NCI-H2227 (cell line): Measurements from ENCODE around the gene MINPP1.
"Not testable (repeated sequence)": the region's sequence is repeated elsewhere in the genome, so short reads cannot be mapped to it uniquely, and the experiment has no call there.

Experiments
- DNase-seq: peaks from one replicate; lab custom pipeline; 2025; ENCODE audit not compliant: unreplicated experiment; lab: John Stamatoyannopoulos, UW

Gene MINPP1, protein sequence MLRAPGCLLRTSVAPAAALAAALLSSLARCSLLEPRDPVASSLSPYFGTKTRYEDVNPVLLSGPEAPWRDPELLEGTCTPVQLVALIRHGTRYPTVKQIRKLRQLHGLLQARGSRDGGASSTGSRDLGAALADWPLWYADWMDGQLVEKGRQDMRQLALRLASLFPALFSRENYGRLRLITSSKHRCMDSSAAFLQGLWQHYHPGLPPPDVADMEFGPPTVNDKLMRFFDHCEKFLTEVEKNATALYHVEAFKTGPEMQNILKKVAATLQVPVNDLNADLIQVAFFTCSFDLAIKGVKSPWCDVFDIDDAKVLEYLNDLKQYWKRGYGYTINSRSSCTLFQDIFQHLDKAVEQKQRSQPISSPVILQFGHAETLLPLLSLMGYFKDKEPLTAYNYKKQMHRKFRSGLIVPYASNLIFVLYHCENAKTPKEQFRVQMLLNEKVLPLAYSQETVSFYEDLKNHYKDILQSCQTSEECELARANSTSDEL

GRCh38 chr10:87504640-87505365 lies at the start of gene MINPP1:
Gene MINPP1, plus strand, starts transcription at chr10:87504893. Its CDS starts 23 bp downstream, at chr10:87504916.
- peak; percentile 86 for DNase-seq

DNA sequence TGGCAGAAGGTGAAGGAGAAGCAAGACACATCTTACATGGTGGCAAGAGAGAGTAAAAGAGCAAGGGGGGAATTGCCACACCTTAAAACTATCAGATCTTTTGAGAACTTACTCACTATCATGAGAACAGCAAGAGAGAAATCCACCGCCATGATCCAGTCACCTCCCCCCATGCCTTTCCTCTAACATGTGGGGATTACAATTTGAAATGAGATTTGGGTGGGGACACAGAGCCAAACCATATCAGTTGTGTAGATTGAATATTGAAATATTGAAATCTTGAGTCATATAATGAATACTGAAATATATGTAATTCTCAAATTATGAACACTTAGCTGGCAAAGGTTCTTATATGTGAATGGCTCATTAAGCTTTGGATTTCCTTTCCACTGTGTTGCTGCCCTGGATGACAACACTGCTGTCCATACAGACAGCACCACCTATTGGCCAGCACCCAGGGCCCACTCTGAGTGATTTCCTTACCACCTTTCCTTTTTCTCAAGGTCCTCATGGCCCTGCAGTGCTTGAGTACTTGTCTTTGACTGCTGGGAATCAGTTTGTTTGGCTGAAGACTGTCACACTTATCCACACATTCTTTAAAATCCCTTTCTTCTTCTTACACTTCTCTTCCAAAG lies 48.0 kb upstream of the MINPP1 start:
- DNase-seq = not testable (repeated sequence)

DNA sequence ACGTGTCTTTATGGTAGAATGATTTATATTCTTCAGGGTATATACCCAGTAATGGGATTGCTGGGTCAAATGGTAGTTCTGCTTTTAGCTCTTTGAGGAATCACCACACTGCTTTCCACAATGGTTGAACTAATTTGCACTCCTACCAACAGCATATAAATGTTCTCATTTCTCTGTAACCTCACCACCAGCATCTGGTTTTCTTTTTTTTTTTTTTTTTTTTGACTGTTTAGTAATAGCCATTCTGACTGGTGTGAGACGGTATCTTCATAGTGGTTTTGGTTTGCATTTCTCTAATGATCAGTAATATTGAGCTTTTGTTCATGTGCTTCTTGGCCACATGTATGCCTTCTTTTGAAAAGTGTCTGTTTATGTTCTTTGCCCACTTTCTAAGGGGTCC lies 42.9 kb upstream of the MINPP1 start:
- not testable (repeated sequence) for DNase-seq

DNA sequence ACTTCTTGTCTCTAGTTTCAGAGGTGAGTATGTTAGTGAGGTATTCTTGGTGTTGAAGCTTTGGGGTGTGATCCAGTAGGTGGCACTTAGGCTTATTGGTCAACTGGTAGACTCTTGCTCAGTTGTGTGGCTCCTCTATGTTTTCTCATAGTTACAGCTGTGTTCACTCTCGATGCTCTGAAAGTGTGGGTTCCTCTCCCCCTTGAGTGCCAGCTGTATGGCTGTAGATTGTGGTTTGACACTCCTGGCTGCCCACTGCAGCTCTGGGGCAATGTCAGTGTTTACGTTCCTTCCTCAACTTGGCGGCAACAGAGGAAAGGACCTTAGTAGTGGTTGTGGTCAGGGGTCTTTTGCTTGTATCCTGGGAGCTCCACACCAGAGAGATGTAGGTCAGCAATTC lies 37.8 kb upstream of the MINPP1 start:
- DNase-seq = not testable (repeated sequence)

DNA sequence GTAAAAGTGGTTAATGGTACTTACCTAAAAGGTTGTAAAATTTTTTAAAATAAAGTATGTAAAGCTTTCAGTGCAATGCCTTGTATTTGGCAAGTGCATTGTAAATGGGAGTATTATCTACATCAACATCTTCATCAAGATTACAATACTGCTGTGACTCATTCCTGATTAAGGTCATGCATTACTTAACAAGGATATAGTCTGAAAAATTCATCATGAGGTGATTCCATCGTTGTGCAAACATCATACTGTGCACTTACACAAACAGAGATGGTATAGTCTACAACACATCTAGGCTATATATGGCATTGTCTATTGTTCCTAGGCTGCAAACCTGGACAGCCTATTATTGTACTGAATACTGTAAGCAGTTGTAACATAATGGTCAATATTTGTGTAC lies 16.0 kb upstream of the MINPP1 start:
- not testable (repeated sequence) for DNase-seq

- not testable (repeated sequence) for DNase-seq
These were observed 14.4 kb upstream of the MINPP1 start for GRCh38 chr10:87490285-87490684.

DNA sequence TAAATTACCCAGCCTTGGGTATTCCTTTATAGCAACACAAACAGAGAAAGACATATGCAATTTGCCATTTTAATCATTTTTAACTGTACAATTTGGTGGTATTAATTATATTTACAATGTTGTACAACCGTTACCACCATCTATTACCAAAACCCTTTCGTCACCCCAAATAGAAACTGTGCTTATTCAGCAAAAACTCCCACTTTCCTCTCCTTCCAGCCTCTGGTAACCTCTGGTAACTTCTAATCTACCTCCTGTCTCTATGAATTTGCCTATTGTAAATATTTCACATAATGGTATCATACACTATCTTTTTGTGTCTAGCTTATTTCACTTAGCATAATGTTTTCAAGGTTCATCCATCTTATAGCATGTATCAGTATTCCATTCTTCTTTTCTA lies 12.2 kb upstream of the MINPP1 start:
- not testable (repeated sequence) for DNase-seq

GRCh38 chr10:87495446-87495845 lies 9.2 kb upstream of the MINPP1 start:
- DNase-seq = not testable (repeated sequence)

DNA sequence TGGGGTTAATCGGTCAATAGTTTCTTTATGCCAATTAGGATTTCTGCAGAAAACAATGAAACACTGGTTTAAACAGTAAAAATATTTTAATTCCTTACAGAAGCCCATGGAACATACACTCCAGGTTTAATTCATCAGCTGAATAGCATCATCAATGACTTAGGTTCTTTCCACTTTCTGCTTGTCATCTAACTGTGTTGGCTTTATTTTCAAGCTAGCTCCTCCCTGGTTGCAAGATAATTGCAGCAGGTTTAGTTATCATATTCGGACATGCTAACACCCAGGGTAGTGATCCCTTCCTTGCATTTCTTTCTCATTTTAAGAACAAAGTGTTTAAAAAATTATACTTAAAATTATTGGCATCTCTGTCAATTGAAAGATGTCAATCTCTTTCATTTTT lies 7.3 kb upstream of the MINPP1 start:
- not testable (repeated sequence) for DNase-seq

GRCh38 chr10:87498106-87498789 lies 6.4 kb upstream of the MINPP1 start:
- DNase-seq = not testable (repeated sequence)

DNA sequence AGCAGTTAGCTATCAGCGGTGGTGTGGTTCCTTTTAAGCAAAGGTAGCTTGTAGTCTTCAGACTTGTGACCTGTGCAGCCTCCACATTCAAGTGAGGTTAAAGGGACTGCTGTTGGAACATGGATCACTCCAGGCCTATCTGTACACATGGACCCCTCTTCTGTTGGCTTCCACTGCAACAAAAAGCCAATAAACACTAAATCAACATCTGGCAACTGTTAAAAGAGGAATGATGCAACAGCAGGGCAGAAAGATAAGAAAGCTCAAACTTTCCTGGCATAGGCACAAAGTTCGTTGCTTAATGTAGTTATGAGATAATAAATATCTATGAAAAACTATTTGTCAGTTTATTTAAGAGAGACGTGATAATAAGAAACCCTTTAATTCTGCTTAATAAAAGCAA lies 4.0 kb upstream of the MINPP1 start:
- DNase-seq = no peak

DNA sequence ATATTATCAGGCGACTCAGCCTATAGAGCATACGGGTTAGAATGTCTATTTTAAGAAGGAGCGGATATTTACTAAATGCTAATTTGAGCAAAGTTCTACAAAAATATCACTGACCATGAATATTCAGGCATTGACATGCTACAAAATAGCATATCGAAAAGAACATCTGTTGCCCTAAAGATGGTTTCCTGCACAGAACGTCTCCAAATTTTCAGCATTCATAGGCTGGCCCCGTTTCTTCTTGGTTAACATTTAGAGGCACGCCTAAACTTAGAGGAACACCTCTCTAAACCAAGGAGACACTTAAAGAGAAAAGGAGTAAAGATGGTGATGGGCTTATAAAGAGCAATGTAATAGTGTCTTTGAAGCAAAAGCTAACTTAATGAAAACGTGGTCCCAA lies 1.3 kb upstream of the MINPP1 start:
- DNase-seq = no peak

- DNase-seq = no peak
These were observed 807 bp upstream of the MINPP1 start for GRCh38 chr10:87503886-87504285.

DNA sequence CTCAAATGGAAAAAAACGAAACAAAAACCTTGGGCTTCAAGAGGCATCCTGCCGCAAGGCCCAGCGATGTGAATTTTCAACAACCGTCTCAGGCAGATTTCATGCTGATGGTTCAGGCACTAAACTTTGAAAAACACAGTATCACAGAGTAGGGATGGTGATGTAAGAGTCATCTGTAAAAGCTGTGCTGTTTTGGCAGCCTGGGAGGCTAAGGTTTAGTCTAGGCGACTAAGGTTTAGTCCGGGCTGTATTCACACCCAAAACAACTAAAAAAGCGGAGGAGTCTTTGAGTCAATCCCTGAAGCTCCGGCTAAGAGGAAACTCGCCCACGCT lies 420 bp upstream of the MINPP1 start:
- no peak for DNase-seq

DNA sequence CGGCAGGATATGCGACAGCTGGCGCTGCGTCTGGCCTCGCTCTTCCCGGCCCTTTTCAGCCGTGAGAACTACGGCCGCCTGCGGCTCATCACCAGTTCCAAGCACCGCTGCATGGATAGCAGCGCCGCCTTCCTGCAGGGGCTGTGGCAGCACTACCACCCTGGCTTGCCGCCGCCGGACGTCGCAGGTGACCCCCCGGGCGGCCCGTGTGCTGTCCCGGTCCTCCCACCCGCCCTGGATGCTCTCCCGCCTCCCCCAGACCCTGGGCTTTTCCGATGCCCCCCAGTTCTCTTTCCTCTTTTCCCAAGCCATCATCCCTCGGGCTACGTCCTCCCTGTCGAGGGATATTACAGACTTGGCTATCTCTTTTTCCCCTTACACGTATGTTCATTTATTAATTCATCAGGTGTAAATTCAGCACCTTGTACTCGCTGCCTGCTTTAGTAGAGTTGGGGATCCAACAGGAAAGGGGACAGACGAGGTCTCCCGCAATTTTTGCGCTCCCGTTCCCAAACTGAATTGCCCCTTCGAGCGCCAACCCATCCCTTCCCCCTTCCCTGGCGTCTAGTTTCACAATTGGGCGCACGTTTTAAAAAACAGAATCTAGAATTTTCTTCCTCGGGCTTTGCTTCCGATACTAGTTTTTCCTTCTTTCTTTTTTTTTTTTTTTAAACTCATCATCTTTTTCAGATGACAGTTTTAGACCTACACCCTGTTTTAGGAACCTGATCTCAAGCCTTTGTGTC lies 846 bp downstream of the MINPP1 start:
- peak; percentile 49 for DNase-seq

- no peak for DNase-seq
These were observed 2.3 kb downstream of the MINPP1 start for GRCh38 chr10:87506956-87507355.

- no peak for DNase-seq
These were observed 3.3 kb downstream of the MINPP1 start for GRCh38 chr10:87507879-87508483.

DNA sequence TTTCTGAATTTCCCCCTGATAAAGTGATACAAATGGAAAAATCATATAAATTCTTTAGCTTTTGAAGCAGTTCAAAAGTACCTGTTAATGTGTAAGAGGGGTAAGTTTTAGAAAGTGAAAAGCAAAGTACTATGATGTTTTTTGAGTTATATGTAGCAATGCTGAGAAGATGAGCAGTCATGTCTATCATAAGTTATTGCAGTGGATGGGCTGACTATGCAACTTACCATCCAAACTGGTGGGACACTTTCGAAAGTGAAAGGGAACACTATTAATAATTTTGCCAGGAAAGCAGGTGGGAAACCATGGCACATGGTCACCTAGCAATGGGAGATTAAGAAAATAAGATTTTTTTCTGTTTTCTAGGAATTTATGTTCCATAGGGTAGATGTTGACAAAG lies 4.1 kb downstream of the MINPP1 start:
- DNase-seq = no peak

DNA sequence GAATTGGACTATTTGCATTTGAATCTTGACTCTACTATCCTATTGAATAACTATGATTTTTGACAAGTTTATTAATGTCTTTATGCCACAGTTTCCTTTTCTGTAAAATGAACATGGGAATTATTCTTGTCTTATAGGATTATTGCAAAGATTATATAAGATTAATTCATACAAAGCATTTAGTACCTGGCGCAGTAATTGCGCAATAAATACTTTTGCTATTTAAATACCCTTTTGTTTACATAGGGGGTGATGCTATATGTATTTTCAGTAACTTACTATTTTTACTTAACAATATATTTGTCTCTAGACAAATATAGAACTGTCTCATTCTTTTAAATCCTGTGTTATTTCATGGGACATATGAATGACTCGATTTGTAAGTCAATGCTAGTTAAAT lies 5.3 kb downstream of the MINPP1 start:
- no peak for DNase-seq

- DNase-seq = no peak
These were observed 6.8 kb downstream of the MINPP1 start for GRCh38 chr10:87511526-87511925.
